Fibroblast of skin of abdomen (primary cell): ENCODE results near the gene MKNK2.

Source experiments
- DNase-seq: peaks from one replicate; pipeline ENCODE4 v3.0.0-alpha.2; 2013

Gene MKNK2

DNA sequence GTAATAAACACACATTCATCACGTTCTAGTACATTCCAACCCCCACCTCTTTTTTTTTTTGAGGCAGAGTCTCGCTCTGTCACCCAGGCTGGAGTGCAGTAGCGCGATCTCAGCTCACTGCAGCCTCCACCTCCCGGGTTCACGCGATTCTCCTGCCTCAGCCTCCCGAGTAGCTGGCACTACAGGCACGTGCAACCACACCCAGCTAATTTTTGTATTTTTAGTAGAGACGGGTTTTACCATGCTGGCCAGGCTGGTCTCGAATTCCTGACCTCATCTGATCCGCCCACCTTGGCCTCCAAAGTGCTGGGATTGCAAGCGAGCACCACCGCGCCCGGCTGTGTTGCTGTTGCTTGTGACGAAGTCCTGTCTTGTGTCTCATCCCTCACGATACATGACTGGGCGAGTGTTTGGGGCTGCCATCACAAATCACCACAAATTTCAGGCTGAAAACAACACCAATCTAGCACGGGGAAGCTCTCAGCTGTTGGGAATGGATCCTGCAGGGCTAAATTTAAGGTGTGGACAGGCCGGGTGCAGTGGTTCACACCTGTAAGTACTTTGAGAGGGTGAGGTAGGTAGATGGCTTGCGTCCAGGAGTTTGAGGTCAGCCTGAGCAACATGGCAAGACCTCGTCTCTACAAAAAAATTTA is 29.4 kb upstream of the MKNK2 start:
- DNase-seq, result no peak

- no peak for DNase-seq
Observed at GRCh38 chr19:2079865-2080301, 28.8 kb upstream of the MKNK2 start.

- DNase-seq, result no peak
Observed at GRCh38 chr19:2079076-2079864, 28.2 kb upstream of the MKNK2 start.

DNA sequence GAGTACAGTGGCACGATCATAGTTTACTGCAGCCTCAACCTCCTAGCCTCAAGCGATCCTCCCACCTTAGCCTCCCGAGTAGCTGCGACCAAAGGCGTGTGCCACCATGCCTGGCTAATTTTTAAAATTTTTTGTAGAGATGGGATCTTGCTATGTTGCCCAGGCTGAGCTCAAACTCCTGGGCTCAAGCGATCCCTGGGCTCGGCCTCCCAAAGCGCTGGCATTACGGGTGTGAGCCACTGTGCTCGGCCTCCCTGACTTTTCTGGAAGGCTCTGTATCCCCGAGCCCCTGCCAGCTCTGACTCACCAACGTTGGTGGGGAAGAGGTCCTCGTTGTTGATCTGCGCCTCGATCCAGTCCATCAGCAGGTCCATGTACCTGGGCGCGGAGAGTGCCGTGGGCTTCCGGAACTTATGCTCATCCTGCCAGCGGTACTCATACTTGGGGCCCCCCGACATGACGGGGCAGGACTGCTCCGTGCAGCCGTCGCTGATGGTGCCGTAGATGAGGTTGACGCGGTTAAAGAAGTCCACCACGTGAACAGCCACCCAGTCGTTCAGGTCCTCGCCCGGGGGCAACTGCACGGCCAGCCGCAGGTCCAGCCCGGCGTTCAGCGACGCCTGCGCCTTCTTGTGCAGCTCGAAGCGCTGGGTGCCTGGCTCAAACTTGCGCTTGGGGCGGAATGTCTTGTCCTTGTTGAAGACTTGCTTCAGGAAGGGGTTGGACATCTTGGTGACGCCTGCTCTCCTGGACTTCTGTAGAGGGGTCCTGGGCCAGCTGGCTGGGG is 27.0 kb upstream of the MKNK2 start:
- no peak for DNase-seq

- no peak for DNase-seq
Observed at GRCh38 chr19:2077398-2077797, 26.4 kb upstream of the MKNK2 start.

GRCh38 chr19:2076526-2076944 is 25.5 kb upstream of the MKNK2 start:
- no peak for DNase-seq

GRCh38 chr19:2072757-2073551 is 21.9 kb upstream of the MKNK2 start:
- no peak for DNase-seq

GRCh38 chr19:2070986-2071673 is 20.1 kb upstream of the MKNK2 start:
- DNase-seq, result no peak

- no peak for DNase-seq
Observed at GRCh38 chr19:2070436-2070827, 19.4 kb upstream of the MKNK2 start.

DNA sequence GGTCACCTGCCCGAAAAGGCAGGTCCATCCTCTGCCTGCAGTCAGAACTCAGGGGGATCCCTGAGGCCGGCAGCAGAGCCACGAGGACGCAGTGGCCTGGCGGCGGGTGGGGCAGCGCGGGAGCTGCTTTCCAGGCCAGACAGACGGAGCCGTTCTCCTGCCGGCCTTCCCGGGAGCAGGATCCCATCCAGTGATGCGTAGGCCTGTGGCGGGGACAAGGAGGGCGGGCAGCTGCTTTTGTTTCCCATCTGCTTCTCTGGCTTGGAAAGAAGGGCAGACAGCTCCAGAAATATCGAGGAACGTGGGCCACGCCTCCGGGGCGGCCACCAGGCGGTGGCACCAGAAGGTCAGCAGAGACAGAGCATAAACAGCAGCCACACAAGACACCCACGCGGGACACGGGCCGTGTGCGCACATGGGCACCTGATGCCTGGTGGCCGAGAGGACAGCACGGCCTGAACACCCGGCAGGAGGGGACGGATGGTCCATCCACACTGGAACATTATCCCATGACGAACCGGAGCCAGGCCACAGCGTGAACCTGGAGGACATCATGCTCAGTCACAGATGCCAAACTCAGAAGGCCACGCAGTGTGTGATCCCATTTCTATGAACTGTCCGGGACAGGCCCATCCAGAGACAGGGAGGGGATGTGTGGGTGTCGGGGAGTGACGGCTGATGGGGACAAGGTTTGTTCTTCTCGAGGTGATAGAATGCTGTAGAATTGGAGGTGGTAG is 13.9 kb upstream of the MKNK2 start:
- DNase-seq, result no peak

GRCh38 chr19:2064395-2064787 is 13.3 kb upstream of the MKNK2 start:
- no peak for DNase-seq

DNA sequence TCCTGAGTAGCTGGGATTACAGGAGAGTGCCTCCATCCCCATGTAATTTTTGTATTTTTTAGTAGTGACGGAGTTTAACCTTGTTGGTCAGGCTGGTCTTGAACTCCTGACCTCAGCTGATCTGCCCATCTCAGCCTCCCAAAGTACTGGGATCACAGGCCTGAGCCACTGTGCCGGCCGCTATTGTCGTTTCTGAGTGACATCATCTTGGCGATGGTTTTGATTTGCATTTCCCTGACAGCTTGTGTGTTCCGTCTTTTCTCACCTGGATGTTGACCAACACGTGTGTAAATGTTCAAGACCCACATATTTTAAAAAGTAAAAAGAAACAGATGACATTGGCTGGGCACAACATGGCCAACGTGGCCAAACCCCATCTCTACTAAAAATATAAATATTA is 12.8 kb upstream of the MKNK2 start:
- no peak for DNase-seq

DNA sequence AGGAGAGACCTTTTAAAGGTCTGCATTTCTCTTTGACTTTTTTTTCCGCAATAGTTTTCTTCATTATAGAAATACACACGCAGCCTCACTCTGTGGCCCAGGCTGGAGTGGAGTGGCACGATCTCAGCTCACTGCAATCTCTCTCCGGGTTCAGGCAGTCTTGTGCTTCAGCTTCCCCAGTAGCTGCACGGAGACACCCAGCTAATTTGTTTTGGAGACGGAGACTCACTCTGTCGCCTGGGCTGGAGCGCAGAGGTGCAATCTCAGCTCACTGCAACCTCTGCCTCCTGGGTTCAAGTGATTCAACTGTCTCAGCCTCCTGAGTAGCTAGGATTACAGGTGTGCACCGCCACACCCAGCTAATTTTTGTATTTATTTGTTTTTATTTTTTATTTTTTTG is 11.7 kb upstream of the MKNK2 start:
- no peak for DNase-seq

DNA sequence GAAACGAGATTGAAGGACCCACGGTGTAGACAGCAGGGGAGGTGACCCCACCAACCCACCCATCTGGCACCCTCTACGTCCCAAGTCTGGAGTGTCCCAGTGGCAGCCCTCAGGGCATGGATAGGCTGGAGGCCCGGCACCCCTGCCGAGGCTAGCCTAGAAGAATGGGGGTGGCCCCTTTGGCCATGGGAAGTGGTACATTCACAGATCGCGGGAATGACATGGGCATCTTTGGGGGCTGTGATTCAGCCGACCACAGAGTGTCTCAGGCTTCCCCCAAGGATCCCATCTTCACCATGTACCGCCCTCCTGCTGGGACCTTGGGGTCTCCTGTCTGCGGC is 11.3 kb upstream of the MKNK2 start:
- no peak for DNase-seq

DNA sequence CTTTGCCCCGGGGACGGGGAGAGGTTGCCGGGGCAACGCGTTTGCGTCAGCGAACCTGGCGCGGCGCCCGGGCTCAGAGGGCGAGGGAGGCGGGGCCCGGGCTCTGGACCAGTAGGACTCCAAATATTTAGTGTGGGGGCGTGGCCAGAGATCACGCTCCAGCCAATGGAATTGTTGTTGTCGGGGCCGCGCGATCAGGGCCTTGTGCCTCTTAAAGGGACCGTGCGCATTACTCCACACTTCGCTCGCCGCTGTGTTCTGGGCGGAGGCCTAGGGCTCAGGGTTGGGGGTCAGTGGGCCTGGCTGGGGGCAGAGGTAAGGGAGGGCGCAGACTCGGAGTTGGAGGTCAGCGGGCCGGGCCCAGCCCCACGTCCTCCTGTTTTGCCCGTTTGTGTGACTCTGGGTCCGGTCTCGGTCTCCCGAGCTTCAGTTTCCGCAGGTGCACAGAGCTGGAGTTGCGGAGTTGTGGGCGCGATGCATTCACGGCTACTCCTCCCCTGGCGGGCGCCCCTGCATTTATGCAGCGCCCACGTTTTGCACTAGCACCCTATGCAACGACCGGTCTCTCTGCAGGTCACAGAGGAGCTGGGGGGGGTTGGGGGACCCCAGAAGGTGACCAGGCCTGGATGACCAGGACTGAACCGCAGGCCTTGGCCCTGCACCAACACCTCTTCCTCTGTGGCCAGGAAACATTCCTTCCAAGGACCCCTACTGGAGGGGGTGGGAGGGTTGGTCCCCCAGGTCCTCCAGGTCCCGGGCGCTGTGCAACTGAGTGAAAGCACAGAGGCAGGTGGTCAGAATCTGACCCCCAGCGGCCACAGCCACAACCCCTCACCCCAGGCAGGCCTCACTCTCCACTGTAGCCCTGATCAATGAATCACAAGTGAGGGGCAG is 10.7 kb upstream of the MKNK2 start:
- DNase-seq, result peak; percentile 98

- peak; percentile 52 for DNase-seq
Observed at GRCh38 chr19:2060884-2061494, 9.9 kb upstream of the MKNK2 start.

GRCh38 chr19:2059422-2060201 is 8.6 kb upstream of the MKNK2 start:
- DNase-seq, result peak; percentile 68

DNA sequence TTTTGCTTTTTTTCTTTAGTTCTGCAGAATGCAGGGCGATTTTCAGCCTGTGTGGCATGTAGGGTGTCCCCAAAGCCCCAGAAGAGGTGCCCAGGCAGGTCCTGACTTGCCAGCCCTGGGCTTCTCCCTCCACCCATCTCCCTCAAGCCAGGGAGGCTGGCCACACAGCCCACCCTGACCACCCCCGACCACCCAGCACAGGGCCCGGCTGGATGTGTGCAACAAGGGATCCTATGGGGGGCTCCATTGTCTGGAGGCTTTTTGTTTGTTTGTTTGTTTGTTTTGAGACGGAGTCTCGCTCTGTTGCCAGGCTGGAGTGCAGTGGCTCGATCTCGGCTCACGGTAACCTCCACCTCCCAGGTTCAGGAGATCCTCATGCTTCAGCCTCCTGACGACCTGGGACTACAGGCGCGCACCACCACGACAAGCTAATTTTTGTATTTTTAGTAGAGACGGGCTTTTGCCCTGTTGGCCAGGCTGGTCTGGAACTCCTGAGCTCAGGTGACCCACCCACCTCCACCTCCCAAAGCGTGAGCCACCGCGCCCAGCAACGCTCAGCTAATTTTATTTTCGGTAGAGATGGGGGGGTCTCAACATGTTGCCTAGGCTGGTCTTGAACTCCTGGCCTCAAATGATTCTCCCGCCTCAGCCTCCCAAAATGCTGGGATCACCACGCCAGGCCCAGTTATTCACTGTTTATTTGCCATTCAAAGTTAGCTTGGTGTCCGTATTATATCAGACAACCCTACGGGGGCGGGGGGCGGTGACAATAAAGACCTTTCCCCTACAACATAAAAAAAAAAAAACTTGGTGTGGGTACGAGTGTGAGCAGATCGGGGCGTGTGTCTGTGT is 7.8 kb upstream of the MKNK2 start:
- no peak for DNase-seq
